Heart right ventricle (tissue), 16 donors: ENCODE measurements around the gene CCNI. TPM values are rescaled to one million over a fixed set of nuclear protein-coding genes. Genes with fewer than 3 reads are reported as not detected.
A peak's percentile ranks its signal among the peaks of the same experiment; 100 is the strongest.

Experiments used
- ATAC-seq, 8 donors: fragments of 200-7000 bp; cut with Tn5 transposase; one replicate each; pipeline ENCODE4 v1.9.1; 2020; ENCODE audit warnings: mild to moderate bottlenecking in 8 of 8, moderate library complexity in 8 of 8, moderate number of reproducible peaks in 1 of 8
- DNase-seq, 2 donors: peaks; one replicate each; pipeline ENCODE4 v3.0.0-alpha.2; 2020
- H3K27ac ChIP-seq, 10 donors: fragments of 200-600 bp; sonication (generic) in 2 of 10; one replicate each; pipeline versions ENCODE4 v1.5.0 to v1.8.0; 2020 to 2022; ENCODE audit warnings: mild to moderate bottlenecking in 3 of 10
- H3K27me3 ChIP-seq, 7 donors: fragments of 200-600 bp; one replicate each; pipeline ENCODE4 v1.8.0; 2021 to 2022; ENCODE audit warnings: mild to moderate bottlenecking in 2 of 7
- H3K36me3 ChIP-seq, 9 donors: fragments of 200-600 bp; sonication (generic) in 1 of 9; one replicate each; pipeline versions ENCODE4 v1.5.0 to v1.8.0; 2020 to 2022; ENCODE audit warnings: mild to moderate bottlenecking in 2 of 9
- H3K4me1 ChIP-seq, 9 donors: fragments of 200-600 bp; sonication (generic) in 1 of 9; one replicate each; pipeline versions ENCODE4 v1.5.0 to v1.8.0; 2020 to 2022; ENCODE audit warnings: mild to moderate bottlenecking in 4 of 9
- H3K4me3 ChIP-seq, 10 donors: fragments of 200-600 bp; sonication (generic) in 2 of 10; one replicate each; pipeline versions ENCODE4 v1.5.0 to v1.8.0; 2020 to 2022; ENCODE audit warnings: mild to moderate bottlenecking in 7 of 10, moderate library complexity in 2 of 10
- H3K9me3 ChIP-seq, 11 donors: fragments of 200-600 bp in 10 of 11; sonication (generic) in 2 of 11; one replicate each; pipeline versions ENCODE4 v1.5.0 to v1.8.0; 2013 to 2022; ENCODE audit warnings: mild to moderate bottlenecking in 2 of 11, control low read depth in 1 of 11, moderate library complexity in 1 of 11
- WGBS, 2 donors: extraction: QIAGEN DNeasy Blood & Tissue Kit; methylation state at CpG; one replicate each; pipeline ENCODE4 v1.1.7; 2013; ENCODE audit warnings: inconsistent platforms in 1 of 2; 5-methylcytosine and 5-hydroxymethylcytosine counted together
- intact Hi-C, 10 donors: fragments of 100-400 bp; cut with DNase I; formaldehyde crosslinking; loops; one replicate each; pipeline versions ENCODE4 v1.11.1 to v1.14.2; 2022
- polyA plus RNA-seq, 2 donors: library from polyadenylated mRNA; stranded (reverse); fragments of 200-250 nt; gene quantifications; one replicate each; pipeline ENCODE4 v1.2.3, GENCODE V29; 2013
- total RNA-seq, 10 donors: library from RNA; stranded (reverse); fragmentation: NEBNext Ultra II Directional in 3 of 10; extraction: Animal tissue kit (Norgen Biotek cat#: 25700) in 3 of 10; gene quantifications; one replicate each; pipeline versions ENCODE4 v1.2.1 to v1.2.4, GENCODE V29; 2021 to 2023
- TF ChIP-seq, protein P1 (sequence below), 9 donors: fragments of 200-600 bp; sonication (generic) in 2 of 9; IDR thresholded peaks; one replicate each; pipeline versions ENCODE4 v1.5.0 to v1.8.0; 2021 to 2022; ENCODE audit warnings: antibody characterized with exemption in 9 of 9, mild to moderate bottlenecking in 5 of 9, moderate library complexity in 1 of 9
- donor health status: Arrhythmogenic right ventricular cardiomyopathy.
- donor health status: ischemic (EF 13 %, LVEDD 7.1; RV severe dilation, severe dysfunction).
- donor health status: healthy with polysubstance abuse.
- donor health status: DM: no; HTN: yes; CAD: no.
- donor health status: DM: no; HTN: no; CAD: no.
- donor health status: ischemic (EF 25% LVEDD 6.9; RV normal size, moderate dysfunction).
- donor health status: ischemic (EF 25% LVEDD 5.7; RV mildly dilated, moderate dysfunction).
- donor health status: healthy.
- donor health status: DM: yes; HTN: yes; CAD: no.
- donor health status: Ischemic cardiomyopathy.
- donor health status: ischemic (EF 35%, LVEDD 5.7; RV mildly dilated, moderate dysfunction).
- donor health status: nonischemic (EF 11% LVEDD 7.7; RV severe dilation, severe dysfunction).
- donor health status: DM: yes; HTN: yes; CAD: no.
- donor health status: PGD.
- donor health status: ischemic (EF 29% LVEDD 5.4; RV normal size, mild dysfunction).
- donor health status: nonischemic (EF 23%, LVEDD 6.1; RV moderate dilation, normal function).

CCNI gene
- total and polyA plus RNA-seq, 12 donors: 30.8 to 354 (median 298) TPM

DNA sequence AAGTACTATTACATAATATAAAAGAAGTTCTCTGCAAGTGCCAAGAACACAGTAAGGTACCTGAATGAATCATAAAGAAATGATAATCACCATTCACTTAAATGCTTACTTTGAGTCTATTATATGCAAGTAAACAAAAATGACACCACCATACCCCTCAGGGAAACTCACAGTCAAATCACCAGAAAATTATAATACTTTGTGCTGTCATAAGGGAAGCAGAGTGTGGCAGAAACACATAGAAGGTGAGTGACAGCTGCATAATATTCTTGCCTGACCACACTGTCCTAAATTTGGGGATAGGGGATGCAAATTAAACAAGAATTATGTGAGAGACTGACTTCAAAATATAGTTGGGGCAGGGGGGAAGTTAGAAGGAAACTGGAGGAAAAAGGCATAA is 12.9 kb downstream of the CCNI start:
- Histone ChIP-seq H3K36me3 (peaks cover 0 to 97% (median 49%) of the 10 kb centered on the region in 9 donors), H3K9me3 (no peaks in the 10 kb centered on the region), H3K4me1 (peaks cover 0 to 30% (median 0%) of the 10 kb centered on the region in 9 donors), H3K27ac (no peak overlapping the region), H3K27me3 (no peaks in the 10 kb centered on the region), H3K4me3 (no peak overlapping the region)
- intact Hi-C loops: no loop called here
- no peak for DNase-seq
- TF ChIP-seq, protein P1, sequence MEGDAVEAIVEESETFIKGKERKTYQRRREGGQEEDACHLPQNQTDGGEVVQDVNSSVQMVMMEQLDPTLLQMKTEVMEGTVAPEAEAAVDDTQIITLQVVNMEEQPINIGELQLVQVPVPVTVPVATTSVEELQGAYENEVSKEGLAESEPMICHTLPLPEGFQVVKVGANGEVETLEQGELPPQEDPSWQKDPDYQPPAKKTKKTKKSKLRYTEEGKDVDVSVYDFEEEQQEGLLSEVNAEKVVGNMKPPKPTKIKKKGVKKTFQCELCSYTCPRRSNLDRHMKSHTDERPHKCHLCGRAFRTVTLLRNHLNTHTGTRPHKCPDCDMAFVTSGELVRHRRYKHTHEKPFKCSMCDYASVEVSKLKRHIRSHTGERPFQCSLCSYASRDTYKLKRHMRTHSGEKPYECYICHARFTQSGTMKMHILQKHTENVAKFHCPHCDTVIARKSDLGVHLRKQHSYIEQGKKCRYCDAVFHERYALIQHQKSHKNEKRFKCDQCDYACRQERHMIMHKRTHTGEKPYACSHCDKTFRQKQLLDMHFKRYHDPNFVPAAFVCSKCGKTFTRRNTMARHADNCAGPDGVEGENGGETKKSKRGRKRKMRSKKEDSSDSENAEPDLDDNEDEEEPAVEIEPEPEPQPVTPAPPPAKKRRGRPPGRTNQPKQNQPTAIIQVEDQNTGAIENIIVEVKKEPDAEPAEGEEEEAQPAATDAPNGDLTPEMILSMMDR (IDR thresholded peaks at IDR 0.05): no peak
- ATAC-seq: no peak

DNA sequence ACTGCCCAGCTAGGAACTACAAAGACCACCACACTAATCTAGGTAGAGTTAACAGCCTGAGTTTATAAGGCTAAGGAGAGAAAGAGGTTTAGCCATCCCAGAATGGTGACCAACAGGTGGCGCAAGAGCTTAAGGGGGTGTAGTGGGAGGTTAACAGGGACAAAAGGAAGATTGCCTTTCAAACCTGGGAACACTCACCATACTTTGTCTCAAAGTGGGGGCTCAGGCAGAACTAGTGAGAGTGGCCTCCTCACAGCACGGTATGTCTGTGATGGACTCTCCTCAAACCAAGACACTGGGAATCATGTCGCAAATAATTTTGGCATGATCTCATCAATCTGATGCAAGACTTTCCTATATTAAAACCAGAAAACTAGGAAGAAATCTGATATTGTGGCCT is 23.4 kb downstream of the CCNI start:
- intact Hi-C loops: loop anchor here in 4 of 10 donors (2.0 to 10.0 kb wide), 4 partner anchors 112 to 152 kb away; no protein-coding TSS in a partner anchor

DNA sequence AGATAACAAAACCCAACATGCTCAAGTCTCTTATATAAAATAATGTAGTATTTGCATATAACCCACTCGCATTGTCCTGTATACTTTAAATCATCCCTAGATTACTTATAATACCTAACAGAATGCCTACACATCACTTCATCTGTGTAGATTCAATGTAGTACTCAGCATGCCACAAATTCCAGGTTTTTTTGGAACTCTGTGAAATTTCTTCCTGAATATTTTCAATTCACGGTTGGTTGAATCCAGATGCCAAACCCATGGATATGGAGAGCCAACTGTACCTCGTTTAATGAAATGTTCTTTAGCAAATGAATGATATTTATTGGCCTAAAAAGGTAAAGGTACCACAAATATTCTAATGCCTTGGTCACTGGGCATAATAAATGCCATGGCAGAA is 24.8 kb downstream of the CCNI start:
- peaks cover 0 to 3% (median 1%) of the 10 kb centered on the region in 9 donors for H3K4me1 ChIP-seq
- H3K27me3 ChIP-seq: no peaks in the 10 kb centered on the region
- H3K36me3 ChIP-seq: peaks cover 0 to 100% (median 35%) of the 10 kb centered on the region in 9 donors
- intact Hi-C loops: loop anchor here in 2 of 10 donors (5.0 to 10.0 kb wide), 3 partner anchors 114 to 154 kb away; no protein-coding TSS in a partner anchor
- DNase-seq (no peak), ATAC-seq (no peak)
- H3K4me3 ChIP-seq: no peak overlapping the region
- TF ChIP-seq, protein P1 (IDR thresholded peaks at IDR 0.05): no peak
- WGBS, 2 donors: 86% methylated on average over 3 of the region's 3 CpGs
- H3K27ac ChIP-seq: no peak overlapping the region
- H3K9me3 ChIP-seq: no peaks in the 10 kb centered on the region

More for the DNA sequence above, 23.4 kb downstream of the CCNI start:
- TF ChIP-seq, protein P1 (IDR thresholded peaks at IDR 0.05): peak in 8 of 9 donors; percentile 28 to 66 (median 50)
- no peak overlapping the region for H3K27ac ChIP-seq
- no peaks in the 10 kb centered on the region for H3K9me3 ChIP-seq
- 77 to 94% methylated on average over 3 of the region's 3 CpGs for WGBS, 2 donors
- H3K36me3 ChIP-seq: peaks cover 0 to 100% (median 42%) of the 10 kb centered on the region in 9 donors
- peak in 3 of 8 donors; percentile 21 to 37 (median 35) for ATAC-seq
- no peak overlapping the region for H3K4me3 ChIP-seq
- peak; percentile 25 to 31 for DNase-seq
- H3K4me1 ChIP-seq: peaks cover 0 to 16% (median 9%) of the 10 kb centered on the region in 9 donors
- H3K27me3 ChIP-seq: no peaks in the 10 kb centered on the region

DNA sequence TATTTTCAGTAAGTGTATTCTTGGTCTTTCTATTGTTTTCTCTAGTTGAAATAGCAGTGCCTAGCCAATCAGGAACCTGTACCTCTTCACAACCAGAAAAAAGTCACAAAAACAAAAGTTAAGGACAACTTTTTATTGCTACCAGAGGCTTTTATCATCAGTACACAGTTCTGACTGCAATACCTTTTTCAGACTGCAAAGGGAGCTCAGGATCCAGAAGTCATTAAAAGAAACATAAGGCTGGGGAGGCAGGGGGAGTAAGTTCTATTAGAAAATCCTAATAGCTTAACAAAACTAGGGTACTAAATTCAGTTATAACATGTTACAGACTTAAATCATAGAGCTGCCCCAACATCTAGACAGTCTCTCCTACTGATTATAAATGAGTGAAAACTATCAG is 28.8 kb downstream of the CCNI start:
- intact Hi-C loops: loop anchor here in 6 of 10 donors (5.0 to 10.0 kb wide), 4 partner anchors 92 to 535 kb away; no protein-coding TSS in a partner anchor
- Histone ChIP-seq H3K36me3 (peaks cover 0 to 71% (median 24%) of the 10 kb centered on the region in 9 donors), H3K27ac (no peak overlapping the region)

More for the DNA sequence above, 28.8 kb downstream of the CCNI start:
- DNase-seq: no peak
- no peak overlapping the region for H3K4me3 ChIP-seq
- no peak for ATAC-seq
- TF ChIP-seq, protein P1 (IDR thresholded peaks at IDR 0.05): peak in 6 of 9 donors; percentile 17 to 47 (median 26)
- no peaks in the 10 kb centered on the region for H3K27me3 ChIP-seq
- no peaks in the 10 kb centered on the region for H3K9me3 ChIP-seq
- H3K4me1 ChIP-seq: peaks cover 0 to 8% (median 0%) of the 10 kb centered on the region in 9 donors
